ENCODE data around the gene LRRC4B. TPM values are rescaled to one million over a fixed set of nuclear protein-coding genes. Genes with fewer than 3 reads are reported as not detected.
A peak's percentile ranks its signal among the peaks of the same experiment; 100 is the strongest.

The LRRC4B gene
- total RNA-seq, 1 donor from 2014 or later: 56.0 TPM

DNA sequence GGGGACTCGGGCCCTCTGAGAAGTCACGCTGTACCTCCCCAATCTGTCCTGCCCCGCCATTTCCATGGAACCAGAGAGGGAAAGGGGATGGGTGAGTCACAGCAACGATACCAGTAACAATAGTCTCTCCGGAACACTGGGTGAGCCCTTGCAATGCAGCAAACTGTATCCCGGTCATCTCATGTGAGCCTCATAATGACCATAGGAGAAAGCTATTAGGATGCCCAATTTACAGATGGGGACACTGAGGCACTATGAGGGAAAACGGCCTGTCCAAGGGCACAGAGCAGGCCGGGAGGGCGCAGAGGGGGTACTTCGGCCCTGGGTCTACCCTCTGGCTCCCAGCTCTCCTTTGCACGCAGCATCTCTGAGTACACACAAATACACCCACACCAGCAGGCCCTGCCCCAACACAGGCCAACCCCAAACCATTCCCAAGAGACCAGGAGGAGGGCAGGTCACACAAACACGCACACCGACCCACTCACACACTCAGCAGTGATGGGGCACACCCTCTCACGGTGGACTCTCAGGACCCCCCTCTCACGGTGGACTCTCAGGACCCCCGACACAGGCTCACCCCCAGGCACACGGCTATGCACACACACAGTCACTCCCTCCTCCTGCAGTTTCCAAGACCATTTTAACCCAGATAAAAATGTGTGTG is 18.2 kb downstream of the LRRC4B start:
- Histone ChIP-seq H3K27me3 (no peaks in the 10 kb centered on the region), H3K27ac (no peak overlapping the region), H3K4me1 (no peaks in the 10 kb centered on the region), H3K4me3 (peak overlapping the region in 1 of 2 donors; percentile 64), H3K36me3 (no peaks in the 10 kb centered on the region), H3K9me3 (no peaks in the 10 kb centered on the region)
- intact Hi-C loops (cut with DNase I): no loop called here
- DNase-seq (ENCODE audit: low spot score in 2 of 2): no peak
- TF ChIP-seq, protein P1, sequence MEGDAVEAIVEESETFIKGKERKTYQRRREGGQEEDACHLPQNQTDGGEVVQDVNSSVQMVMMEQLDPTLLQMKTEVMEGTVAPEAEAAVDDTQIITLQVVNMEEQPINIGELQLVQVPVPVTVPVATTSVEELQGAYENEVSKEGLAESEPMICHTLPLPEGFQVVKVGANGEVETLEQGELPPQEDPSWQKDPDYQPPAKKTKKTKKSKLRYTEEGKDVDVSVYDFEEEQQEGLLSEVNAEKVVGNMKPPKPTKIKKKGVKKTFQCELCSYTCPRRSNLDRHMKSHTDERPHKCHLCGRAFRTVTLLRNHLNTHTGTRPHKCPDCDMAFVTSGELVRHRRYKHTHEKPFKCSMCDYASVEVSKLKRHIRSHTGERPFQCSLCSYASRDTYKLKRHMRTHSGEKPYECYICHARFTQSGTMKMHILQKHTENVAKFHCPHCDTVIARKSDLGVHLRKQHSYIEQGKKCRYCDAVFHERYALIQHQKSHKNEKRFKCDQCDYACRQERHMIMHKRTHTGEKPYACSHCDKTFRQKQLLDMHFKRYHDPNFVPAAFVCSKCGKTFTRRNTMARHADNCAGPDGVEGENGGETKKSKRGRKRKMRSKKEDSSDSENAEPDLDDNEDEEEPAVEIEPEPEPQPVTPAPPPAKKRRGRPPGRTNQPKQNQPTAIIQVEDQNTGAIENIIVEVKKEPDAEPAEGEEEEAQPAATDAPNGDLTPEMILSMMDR (IDR thresholded peaks at IDR 0.05): no peak

DNA sequence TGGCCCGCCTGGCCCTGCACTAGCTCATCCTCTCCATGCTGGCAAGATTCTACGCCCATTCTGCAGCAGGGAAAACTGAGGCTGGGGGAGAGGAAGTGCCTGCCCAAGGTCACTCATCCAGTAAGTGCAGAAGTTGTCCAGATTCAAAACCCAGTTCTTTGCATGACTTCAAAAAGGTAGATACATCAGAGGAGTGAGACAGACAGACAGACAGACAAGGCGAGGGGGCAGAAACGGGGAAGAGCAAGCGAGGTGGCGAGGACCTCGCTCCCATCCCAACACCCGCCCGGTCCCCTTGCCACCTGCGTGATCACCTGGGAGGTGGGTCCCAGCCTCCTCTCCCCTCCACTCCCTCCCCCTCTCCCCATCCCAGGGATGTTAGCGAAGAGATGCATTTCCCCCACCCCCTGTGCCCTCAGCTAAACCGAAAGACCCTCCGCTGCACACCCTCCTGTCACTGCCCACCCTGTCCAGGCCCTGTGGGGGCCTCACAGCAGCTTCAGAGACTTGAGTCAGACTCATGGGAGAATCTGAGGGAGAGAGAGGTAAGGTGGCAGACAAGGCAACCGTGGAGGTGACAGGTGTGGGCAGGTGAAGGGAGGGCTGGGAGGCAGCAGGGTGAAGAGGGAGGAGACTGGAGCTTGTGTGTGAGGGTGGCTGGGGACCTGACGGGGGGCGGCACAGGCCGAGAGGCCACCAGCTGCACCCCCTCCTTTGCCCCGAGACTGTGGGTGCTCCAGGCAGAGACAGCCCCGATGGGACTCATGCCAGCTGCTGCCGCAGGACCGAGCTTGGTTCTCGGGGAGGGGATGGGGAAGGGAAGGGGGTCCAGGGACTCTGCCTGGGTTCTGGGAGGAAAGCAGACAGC is 18.9 kb downstream of the LRRC4B start:
- intact Hi-C loops (cut with DNase I): no loop called here
- H3K27ac ChIP-seq: no peak overlapping the region
- no peak for DNase-seq (ENCODE audit: low spot score in 2 of 2)
- no peaks in the 10 kb centered on the region for H3K27me3 ChIP-seq
- H3K36me3 ChIP-seq: no peaks in the 10 kb centered on the region
- no peaks in the 10 kb centered on the region for H3K9me3 ChIP-seq
- no peak overlapping the region for H3K4me3 ChIP-seq
- no peaks in the 10 kb centered on the region for H3K4me1 ChIP-seq
- TF ChIP-seq, protein P1 (IDR thresholded peaks at IDR 0.05): no peak

GRCh38 chr19:50548191-50549058 is 19.8 kb downstream of the LRRC4B start:
- H3K27ac ChIP-seq: no peak overlapping the region
- H3K4me3 ChIP-seq: no peak overlapping the region
- H3K27me3 ChIP-seq: no peaks in the 10 kb centered on the region
- DNase-seq (ENCODE audit: low spot score in 2 of 2): no peak
- H3K4me1 ChIP-seq: no peaks in the 10 kb centered on the region
- TF ChIP-seq, protein P1 (IDR thresholded peaks at IDR 0.05): no peak
- intact Hi-C loops (cut with DNase I): no loop called here
- H3K9me3 ChIP-seq: no peaks in the 10 kb centered on the region
- H3K36me3 ChIP-seq: no peaks in the 10 kb centered on the region

DNA sequence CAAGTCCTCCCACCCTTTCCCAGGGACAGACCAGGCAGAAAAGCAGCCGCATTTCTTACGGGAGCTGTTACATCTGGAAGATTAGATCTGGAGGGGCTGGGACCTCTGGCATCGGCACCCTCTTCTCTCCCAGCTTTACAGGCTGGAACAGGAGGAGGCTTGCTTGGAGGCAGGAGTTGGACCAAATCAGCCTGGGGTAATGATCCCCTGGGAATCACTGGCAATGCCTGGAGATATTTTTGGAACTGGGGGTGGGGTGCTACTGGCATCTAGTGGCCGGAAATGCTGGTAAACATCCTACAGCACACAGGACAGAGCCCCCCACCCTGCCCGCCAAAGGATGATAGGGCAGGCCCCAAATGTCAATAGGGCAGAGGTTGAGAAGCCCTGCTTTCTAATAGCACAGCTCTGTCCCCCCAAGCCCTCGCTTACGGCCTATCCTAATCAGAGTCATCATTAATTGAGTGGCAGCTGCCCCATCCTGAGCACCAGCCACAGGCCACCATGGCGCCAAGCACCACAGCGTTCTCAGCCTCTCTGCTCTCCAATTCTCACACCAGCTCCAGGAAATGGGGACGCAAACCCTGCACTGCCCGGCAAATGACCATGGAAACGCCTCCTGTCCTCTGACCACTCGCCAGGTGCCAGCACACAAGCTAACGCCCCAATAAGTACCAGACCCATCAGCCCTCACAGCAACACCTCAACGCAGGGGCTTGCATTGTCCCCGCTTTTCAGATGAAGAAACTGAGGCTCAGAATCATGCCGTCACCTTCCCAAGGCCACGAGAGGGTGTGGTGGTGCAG is 20.6 kb downstream of the LRRC4B start:
- TF ChIP-seq, protein P1 (IDR thresholded peaks at IDR 0.05): peak in 1 of 3 experiments; percentile 12
- Histone ChIP-seq H3K4me3 (no peak overlapping the region), H3K9me3 (no peaks in the 10 kb centered on the region), H3K4me1 (no peaks in the 10 kb centered on the region), H3K36me3 (no peaks in the 10 kb centered on the region), H3K27me3 (no peaks in the 10 kb centered on the region), H3K27ac (peak overlapping the region in 1 of 2 donors; percentile 24)
- intact Hi-C loops (cut with DNase I): no loop called here
- DNase-seq (ENCODE audit: low spot score in 2 of 2): no peak
